GM12865 (cell line): Measurements from ENCODE around the gene MS4A6E.

Experiments
- DNase-seq: peaks from one replicate; pipeline ENCODE4 v3.0.0; 2010; ENCODE audit warnings: low read depth
- H3K4me3 ChIP-seq: 2 replicates; pipeline ENCODE4 v1.5.1; 2011; ENCODE audit warnings: mild to moderate bottlenecking, low read depth, low read length, control low read depth
- TF ChIP-seq, protein P1 (sequence below): IDR thresholded peaks from 2 replicates; pipeline ENCODE4 v1.5.1; 2011; ENCODE audit warnings: low read length, control low read depth, low read depth, inconsistent platforms; ENCODE audit not compliant: insufficient read depth; ENCODE audit errors: missing control alignments

The MS4A6E gene

GRCh38 chr11:60367009-60367408, 40.0 kb downstream of the MS4A6E start:
- TF ChIP-seq, protein P1, sequence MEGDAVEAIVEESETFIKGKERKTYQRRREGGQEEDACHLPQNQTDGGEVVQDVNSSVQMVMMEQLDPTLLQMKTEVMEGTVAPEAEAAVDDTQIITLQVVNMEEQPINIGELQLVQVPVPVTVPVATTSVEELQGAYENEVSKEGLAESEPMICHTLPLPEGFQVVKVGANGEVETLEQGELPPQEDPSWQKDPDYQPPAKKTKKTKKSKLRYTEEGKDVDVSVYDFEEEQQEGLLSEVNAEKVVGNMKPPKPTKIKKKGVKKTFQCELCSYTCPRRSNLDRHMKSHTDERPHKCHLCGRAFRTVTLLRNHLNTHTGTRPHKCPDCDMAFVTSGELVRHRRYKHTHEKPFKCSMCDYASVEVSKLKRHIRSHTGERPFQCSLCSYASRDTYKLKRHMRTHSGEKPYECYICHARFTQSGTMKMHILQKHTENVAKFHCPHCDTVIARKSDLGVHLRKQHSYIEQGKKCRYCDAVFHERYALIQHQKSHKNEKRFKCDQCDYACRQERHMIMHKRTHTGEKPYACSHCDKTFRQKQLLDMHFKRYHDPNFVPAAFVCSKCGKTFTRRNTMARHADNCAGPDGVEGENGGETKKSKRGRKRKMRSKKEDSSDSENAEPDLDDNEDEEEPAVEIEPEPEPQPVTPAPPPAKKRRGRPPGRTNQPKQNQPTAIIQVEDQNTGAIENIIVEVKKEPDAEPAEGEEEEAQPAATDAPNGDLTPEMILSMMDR, result no peak
- peak; percentile 88 for DNase-seq
- peak overlapping the region; percentile 32; the same call in 1 of the 2 replicates for H3K4me3 ChIP-seq

DNA sequence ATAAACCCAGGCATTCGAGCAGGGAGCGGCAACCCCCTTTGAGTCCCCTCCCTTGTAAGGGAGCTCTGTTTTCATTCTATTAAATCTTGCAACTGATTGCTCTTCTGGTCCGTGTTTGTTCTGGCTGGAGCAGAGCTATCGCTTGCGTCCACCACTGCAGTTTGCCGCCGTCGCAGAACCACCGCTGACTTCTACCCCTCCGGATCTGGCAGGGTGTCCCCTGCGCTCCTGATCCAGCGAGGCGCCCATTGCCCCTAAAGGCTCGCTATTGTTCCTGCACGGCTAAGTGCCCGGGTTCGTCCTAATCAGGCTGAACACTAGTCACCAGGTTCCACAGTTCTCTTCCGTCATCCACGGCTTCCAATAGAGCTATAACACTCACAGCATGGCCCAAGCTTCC, 40.8 kb downstream of the MS4A6E start:
- TF ChIP-seq, protein P1, result no peak
- H3K4me3 ChIP-seq, result no peak overlapping the region
- DNase-seq, result no peak

GRCh38 chr11:60370252-60370810, 43.3 kb downstream of the MS4A6E start:
- TF ChIP-seq, protein P1, result no peak
- no peak for DNase-seq
- no peak overlapping the region for H3K4me3 ChIP-seq

DNA sequence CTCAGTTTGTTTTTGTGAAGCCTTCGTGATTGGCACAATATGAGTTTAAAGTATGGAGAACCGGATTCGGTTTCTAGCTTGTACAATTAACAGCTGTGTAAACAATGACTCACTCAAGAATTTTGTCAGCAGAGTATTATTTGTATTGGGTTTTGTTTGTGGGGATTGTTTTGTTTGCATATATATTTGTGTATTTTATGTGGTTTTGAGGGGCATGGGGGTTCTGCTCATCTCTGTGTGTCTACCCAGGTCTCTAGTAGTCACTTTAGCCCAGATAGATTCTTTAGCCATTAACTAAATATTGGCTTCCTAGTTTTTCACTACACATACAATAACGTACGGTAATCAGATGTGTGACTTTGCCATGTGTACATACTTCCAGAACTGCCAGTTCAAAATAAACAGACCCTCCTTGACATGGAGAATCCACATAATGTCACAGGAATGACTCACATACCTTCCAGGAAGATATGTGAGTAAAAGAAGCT, 43.8 kb downstream of the MS4A6E start:
- no peak for DNase-seq

GRCh38 chr11:60371386-60371785, 44.3 kb downstream of the MS4A6E start:
- TF ChIP-seq, protein P1, result no peak
- no peak for DNase-seq
- H3K4me3 ChIP-seq, result no peak overlapping the region

More for the DNA sequence above, 43.8 kb downstream of the MS4A6E start:
- TF ChIP-seq, protein P1, result no peak
- no peak overlapping the region for H3K4me3 ChIP-seq

- no peak for DNase-seq
- TF ChIP-seq, protein P1, result no peak
- no peak overlapping the region for H3K4me3 ChIP-seq
Observed at GRCh38 chr11:60371854-60372253, 44.8 kb downstream of the MS4A6E start.

- TF ChIP-seq, protein P1, result no peak
- no peak overlapping the region for H3K4me3 ChIP-seq
- DNase-seq, result no peak
Observed at GRCh38 chr11:60372767-60373166, 45.7 kb downstream of the MS4A6E start.
